Stimulated activated CD8-positive, alpha-beta memory T cell treated with anti-CD3 and anti-CD28 coated beads, Interleukin-12 subunit alpha, Interleukin-12 subunit beta, amount 100 ng/mL, for 4 hours (primary cell): ENCODE measurements around the gene MCM7.

Experiments used
- DNase-seq: peaks from one replicate; pipeline ENCODE4 v3.0.0-alpha.2; 2020; ENCODE audit warnings: low read depth

Gene MCM7

DNA sequence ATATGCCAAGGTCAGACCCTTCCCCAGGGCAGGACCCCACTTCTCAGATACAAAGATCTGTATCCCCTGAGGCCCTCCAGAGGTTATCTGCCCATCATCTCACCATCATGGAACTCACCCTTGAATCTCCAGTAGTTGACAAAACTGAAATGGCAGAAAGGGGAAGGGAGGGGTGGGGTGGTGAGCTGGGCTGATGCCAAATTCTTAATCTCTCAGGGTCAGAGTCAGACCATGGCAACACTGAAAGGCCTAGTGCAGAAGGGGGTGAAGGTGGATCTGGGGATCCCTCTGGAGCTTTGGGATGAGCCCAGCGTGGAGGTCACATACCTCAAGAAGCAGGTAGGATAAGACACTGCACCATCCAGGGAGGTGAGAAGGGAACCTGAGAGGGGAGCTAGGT, 21.4 kb upstream of the MCM7 start:
- DNase-seq: no peak

GRCh38 chr7:100122067-100122466, 20.9 kb upstream of the MCM7 start:
- DNase-seq: no peak

- no peak for DNase-seq
Observed at GRCh38 chr7:100120733-100121036, 19.5 kb upstream of the MCM7 start.

DNA sequence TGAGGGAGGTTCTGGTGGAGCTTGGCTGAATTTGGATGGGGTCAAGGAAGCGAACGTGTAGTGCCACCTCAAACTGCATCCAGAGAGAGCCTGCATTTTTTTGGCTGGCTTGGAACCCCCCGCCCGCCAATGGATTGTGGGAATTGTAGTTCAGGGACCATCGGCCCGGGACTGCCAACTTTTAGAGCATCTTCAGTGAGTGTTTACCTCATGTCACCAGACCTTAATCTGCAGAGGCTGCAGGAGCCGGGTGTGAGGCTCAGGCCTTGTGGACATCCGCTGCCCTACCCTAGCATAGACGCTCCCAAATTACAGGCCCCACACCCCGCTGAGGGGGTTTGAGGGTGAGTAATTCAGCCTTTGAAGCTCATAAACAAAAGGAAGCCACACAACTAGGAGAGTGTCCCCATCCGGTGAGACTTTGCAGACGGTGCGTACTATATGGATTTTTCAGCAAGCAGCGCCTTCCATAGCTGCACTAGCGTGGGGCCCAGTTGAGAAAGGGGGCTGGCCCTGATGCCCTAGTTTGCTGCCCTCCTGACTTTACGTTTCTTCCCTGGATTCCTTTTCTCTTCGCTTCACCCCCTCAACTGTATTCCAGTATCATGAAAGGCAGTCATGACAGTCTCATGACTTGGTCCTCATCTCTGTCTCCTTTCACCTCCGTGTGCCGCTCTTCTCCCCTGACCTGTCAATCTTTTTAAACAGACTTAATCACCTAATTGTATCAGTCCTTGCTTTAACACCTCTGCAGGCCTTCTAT, 19.0 kb upstream of the MCM7 start:
- peak; percentile 44 for DNase-seq

GRCh38 chr7:100119072-100119969, 18.1 kb upstream of the MCM7 start, which contains the start of the genes CNPY4 and TAF6:
TSS of gene CNPY4 (plus strand) at chr7:100119634. CDS start at chr7:100119745, 111 bp downstream.
TSS of gene TAF6 (minus strand) at chr7:100119358. CDS start at chr7:100114209, 5,149 bp downstream.
- DNase-seq: peak; percentile 87

- DNase-seq: no peak
Observed at GRCh38 chr7:100118388-100119071, 17.3 kb upstream of the MCM7 start.

GRCh38 chr7:100115026-100115425, 13.8 kb upstream of the MCM7 start:
- no peak for DNase-seq

DNA sequence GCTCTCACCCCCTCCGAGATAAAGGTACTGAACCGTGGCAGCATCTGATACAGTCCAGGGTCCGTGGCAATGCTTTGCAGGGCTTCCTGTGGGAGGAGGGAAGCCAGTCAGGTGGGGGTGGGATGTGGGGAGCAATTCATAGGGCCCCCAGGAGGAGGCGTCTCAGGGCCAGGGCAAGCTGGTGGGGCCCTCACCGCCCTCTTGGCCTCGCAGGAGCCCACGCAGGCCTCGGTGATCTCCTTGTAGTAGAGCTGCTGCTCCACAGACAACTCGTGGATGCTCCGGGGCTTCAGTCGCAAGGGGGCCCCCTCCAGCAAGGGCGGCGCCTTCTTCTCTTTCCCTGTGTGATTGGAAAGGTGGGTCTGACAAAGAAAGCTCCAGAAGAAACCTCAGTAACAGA, 10.7 kb upstream of the MCM7 start:
- no peak for DNase-seq

- DNase-seq: no peak
Observed at GRCh38 chr7:100111156-100111555, 10.0 kb upstream of the MCM7 start.

DNA sequence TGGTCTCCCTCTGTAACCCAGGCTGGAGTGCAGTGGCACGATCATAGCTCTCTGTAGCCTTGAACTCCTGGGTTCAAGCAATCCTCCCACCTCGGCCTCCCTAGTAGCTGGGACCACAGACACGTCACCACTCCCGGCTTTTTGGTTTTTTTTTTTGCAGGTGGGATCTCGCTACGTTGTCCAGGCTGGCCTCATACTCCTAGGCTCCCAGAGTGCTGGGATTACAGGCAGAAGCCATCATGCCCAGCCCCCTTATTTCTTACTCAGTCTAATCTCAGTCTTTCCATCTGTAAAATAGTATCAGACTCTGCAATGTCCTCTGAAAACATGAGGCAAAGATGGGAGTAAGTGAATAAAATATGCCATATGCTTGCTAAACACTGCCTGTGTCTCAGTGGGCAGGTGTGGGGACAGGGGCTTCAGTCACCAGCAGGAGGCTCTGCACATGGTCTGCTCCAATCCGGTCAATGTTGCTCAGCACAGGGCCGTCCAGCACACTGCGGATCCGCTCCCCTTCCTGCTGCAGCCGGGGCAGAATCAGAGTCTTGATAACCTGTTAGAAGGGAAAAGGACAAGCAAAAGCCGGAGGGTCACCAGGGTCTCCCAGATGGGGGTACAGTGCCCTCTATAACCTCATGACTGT, 8.4 kb upstream of the MCM7 start:
- no peak for DNase-seq

- no peak for DNase-seq
Observed at GRCh38 chr7:100107890-100108289, 6.7 kb upstream of the MCM7 start.

- DNase-seq: no peak
Observed at GRCh38 chr7:100107125-100107737, 6.0 kb upstream of the MCM7 start.

- DNase-seq: no peak
Observed at GRCh38 chr7:100106633-100107032, 5.4 kb upstream of the MCM7 start.

- no peak for DNase-seq
Observed at GRCh38 chr7:100105534-100105933, 4.3 kb upstream of the MCM7 start.

DNA sequence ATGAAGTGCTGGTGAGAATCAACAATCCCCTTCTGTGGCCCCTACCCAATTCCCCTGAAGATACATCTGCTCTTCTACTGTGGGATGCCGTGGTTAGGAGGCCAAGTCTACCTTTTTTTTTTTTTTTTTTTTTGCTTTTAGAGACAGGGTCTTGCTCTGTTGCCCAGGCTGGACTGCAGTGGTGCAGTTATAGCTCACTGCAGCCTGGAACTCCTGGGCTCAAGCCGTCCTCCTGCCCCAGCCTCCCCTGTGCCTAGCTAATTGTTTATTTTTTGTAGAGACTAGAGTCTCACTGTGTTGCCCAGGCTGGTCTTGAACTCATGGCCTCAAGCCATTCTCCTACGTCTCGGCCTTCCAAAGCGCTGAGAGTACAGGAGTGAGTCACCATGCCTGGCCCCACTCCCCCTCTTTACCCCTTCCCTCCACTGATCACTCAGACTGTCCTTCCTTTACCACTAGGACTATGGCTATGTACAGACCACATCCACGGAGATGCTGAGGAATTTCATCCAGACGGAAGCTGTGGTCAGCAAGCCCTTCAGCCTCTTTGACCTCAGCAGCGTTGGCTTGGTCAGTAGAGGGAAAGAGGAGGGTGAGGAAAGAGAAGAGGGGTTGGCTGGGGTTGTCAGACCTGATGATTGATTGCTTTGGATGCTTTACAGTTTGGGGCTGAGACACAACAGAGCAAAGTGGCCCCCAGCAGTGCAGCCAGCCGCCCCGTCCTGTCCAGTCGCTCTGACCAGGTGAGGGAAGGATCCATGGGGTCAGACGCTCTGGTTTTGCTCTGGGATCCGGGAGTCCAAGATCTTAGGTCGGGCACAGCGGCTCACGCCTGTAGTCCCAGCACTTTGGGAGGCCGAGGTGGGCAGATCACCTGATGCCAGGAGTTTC, 2.0 kb upstream of the MCM7 start:
- DNase-seq: no peak

DNA sequence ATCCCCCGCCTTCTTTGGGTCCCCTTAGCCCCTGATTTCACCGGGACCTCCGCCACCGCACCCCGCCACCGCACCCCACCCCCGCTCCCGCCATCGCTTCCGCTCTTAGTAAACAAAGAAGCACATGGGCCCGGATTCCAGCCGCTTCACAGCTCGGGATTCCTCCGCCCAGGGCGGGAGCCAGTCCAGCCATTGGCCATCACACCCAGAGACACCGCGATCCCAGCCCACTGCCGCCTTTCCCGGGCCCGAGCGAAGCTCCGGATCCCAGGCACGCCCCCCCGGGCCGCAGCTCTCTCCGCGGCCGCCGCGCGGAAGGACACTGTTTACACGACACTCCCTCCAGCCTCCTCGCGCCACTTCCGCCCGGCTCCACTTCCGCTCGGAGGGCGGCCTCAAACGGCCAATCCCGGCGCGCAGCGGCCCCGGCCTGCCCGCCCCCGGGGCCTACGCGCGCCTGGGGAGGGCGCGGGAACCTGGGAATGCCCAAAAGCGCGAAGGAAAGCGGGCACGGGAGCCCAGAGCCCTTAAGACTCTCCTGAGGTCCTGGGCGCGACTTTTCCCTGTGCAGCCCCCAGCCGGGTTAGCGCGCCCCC, 679 bp downstream of the MCM7 start:
- DNase-seq: peak; percentile 79

GRCh38 chr7:100099452-100099851, 1.7 kb downstream of the MCM7 start:
- no peak for DNase-seq

GRCh38 chr7:100098913-100099312, 2.3 kb downstream of the MCM7 start:
- DNase-seq: no peak

DNA sequence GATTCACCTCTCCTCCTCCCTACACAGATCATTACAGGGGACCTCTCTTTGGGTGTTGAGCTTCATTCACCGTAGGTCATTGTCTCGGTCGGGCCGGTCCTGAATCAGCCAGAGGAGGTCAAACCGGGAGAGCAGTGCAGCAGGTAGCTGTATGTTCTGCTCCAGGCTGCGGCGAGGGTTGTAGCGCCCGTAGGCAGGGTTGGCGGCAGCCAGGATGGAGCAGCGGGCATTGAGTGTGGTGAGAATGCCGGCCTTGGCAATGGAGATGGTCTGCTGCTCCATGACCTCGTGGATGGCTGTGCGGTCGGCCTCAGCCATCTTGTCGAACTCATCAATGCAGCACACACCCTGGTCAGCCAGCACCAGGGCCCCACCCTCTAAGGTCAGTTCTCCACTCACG, 5.5 kb downstream of the MCM7 start:
- DNase-seq: no peak

DNA sequence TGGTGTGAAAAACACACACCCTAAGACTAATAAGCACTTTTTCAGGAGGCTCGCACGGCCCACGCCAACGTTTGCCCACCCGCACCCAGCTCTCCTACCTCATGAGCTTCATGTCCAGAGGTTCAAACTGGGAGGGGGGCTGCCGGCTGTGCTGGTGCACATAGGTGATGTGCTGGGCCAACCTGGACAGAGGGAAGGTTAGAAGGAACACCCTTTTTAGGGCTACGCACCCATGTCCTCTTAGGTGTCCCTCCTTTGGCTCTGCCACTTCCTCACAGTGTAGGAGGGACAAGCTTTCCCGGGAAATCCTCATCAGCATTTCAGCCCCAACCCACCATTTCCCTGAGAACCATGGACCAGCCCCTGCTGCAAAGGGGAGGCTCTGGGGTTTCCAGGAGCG, 5.9 kb downstream of the MCM7 start:
- DNase-seq: no peak
